ENCODE results near the gene FCN2.

DNA sequence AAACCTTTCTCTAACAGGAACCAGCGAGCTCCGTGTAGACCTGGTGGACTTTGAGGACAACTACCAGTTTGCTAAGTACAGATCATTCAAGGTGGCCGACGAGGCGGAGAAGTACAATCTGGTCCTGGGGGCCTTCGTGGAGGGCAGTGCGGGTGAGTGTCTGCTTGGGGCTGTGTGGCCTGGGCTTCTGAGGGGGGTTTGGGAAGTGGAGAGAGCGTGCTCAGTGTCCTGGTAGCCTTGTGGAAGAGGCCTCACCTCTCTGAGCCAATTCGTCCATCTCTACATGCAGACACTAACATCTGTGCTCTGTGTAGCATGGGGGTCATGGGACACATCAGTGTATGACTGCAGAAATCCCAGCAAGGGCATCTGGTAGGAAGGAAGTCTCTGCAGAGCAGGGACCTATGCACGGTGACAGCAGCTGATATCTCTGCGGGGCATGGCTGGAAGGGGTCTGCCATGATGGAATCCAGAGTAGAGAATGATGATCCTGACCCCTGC, 5.9 kb downstream of the FCN2 start:
- TF ChIP-seq, protein P1, sequence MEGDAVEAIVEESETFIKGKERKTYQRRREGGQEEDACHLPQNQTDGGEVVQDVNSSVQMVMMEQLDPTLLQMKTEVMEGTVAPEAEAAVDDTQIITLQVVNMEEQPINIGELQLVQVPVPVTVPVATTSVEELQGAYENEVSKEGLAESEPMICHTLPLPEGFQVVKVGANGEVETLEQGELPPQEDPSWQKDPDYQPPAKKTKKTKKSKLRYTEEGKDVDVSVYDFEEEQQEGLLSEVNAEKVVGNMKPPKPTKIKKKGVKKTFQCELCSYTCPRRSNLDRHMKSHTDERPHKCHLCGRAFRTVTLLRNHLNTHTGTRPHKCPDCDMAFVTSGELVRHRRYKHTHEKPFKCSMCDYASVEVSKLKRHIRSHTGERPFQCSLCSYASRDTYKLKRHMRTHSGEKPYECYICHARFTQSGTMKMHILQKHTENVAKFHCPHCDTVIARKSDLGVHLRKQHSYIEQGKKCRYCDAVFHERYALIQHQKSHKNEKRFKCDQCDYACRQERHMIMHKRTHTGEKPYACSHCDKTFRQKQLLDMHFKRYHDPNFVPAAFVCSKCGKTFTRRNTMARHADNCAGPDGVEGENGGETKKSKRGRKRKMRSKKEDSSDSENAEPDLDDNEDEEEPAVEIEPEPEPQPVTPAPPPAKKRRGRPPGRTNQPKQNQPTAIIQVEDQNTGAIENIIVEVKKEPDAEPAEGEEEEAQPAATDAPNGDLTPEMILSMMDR (IDR thresholded peaks at IDR 0.05) = no peak
- no peak for TF ChIP-seq EP300 (IDR thresholded peaks at IDR 0.05)
- no peak for TF ChIP-seq POLR2A (IDR thresholded peaks at IDR 0.05; ENCODE audit: low read depth)

All from esophagus muscularis mucosa (tissue), 4 donors.